H9 (cell line): ENCODE measurements around the gene KRT81. TPM values are rescaled to one million over a fixed set of nuclear protein-coding genes. Genes with fewer than 3 reads are reported as not detected.

Source experiments
- DNase-seq: peaks from one replicate; pipeline ENCODE4 v3.0.0-alpha.2; 2017
- H2AFZ ChIP-seq: one replicate; pipeline ENCODE4 v1.6.1; 2013; ENCODE audit warnings: mild to moderate bottlenecking, low read length, control low read depth, moderate library complexity
- H2AK5ac ChIP-seq: 2 replicates; pipeline ENCODE4 v1.6.1; 2013; ENCODE audit warnings: low read length, control low read depth, mixed read lengths; ENCODE audit not compliant: insufficient read length
- H2BK120ac ChIP-seq: one replicate; pipeline ENCODE4 v1.6.1; 2013; ENCODE audit warnings: low read depth, mild to moderate bottlenecking, low read length, control low read depth, inconsistent platforms; ENCODE audit not compliant: poor library complexity, severe bottlenecking
- H2BK12ac ChIP-seq: 2 replicates; pipeline ENCODE4 v1.6.1; 2013; ENCODE audit warnings: low read length, control low read depth, mixed read lengths, low read depth; ENCODE audit not compliant: insufficient read length
- H2BK15ac ChIP-seq: 2 replicates; pipeline ENCODE4 v1.6.1; 2013; ENCODE audit warnings: low read depth, low read length, control low read depth
- H2BK20ac ChIP-seq: one replicate; pipeline ENCODE4 v1.6.1; 2013; ENCODE audit warnings: low read depth, mild to moderate bottlenecking, low read length, control low read depth, inconsistent platforms; ENCODE audit not compliant: poor library complexity, severe bottlenecking
- H2BK5ac ChIP-seq: 2 replicates; pipeline ENCODE4 v1.6.1; 2013; ENCODE audit warnings: low read length, control low read depth, mixed read lengths; ENCODE audit not compliant: insufficient read length
- H3K14ac ChIP-seq: 2 replicates; pipeline ENCODE4 v1.6.1; 2013; ENCODE audit warnings: low read length, control low read depth; ENCODE audit not compliant: insufficient read depth
- H3K18ac ChIP-seq: 2 replicates; pipeline ENCODE4 v1.6.1; 2013; ENCODE audit warnings: low read depth, mild to moderate bottlenecking, mixed read lengths, low read length, control low read depth; ENCODE audit not compliant: insufficient read length
- H3K23ac ChIP-seq: 2 replicates; pipeline ENCODE4 v1.6.1; 2013; ENCODE audit warnings: low read length, control low read depth, mixed read lengths, low read depth; ENCODE audit not compliant: insufficient read length
- H3K23me2 ChIP-seq: 2 replicates; pipeline ENCODE4 v1.6.1; 2013; ENCODE audit warnings: low read depth, mild to moderate bottlenecking, mixed read lengths, low read length, control low read depth; ENCODE audit not compliant: insufficient read length, poor library complexity, severe bottlenecking
- H3K27ac ChIP-seq: 2 replicates; pipeline ENCODE4 v1.5.1; 2013; ENCODE audit warnings: low read length, control low read depth, mixed read lengths, low read depth; ENCODE audit not compliant: insufficient read length
- H3K27me3 ChIP-seq: 2 replicates; pipeline ENCODE4 v1.6.1; 2013; ENCODE audit warnings: low read length, control low read depth, inconsistent platforms; ENCODE audit not compliant: insufficient read depth
- H3K4ac ChIP-seq: 2 replicates; pipeline ENCODE4 v1.6.1; 2013; ENCODE audit warnings: low read depth, mild to moderate bottlenecking, control low read depth, inconsistent platforms, low read length, moderate library complexity
- H3K4me1 ChIP-seq: 2 replicates; pipeline ENCODE4 v1.6.1; 2013; ENCODE audit warnings: low read length, control low read depth, inconsistent platforms; ENCODE audit not compliant: insufficient read depth
- H3K4me2 ChIP-seq: 2 replicates; pipeline ENCODE4 v1.6.1; 2013; ENCODE audit warnings: low read length, control low read depth, mixed read lengths; ENCODE audit not compliant: insufficient read length, insufficient read depth
- H3K56ac ChIP-seq: 2 replicates; pipeline ENCODE4 v1.6.1; 2013; ENCODE audit warnings: low read depth, mild to moderate bottlenecking, mixed read lengths, low read length, control low read depth; ENCODE audit not compliant: insufficient read length
- H3K79me1 ChIP-seq: 2 replicates; pipeline ENCODE4 v1.6.1; 2013; ENCODE audit warnings: low read depth, mild to moderate bottlenecking, moderate library complexity, low read length, control low read depth, inconsistent platforms; ENCODE audit not compliant: insufficient read depth, poor library complexity, severe bottlenecking
- H3K79me2 ChIP-seq: 2 replicates; pipeline ENCODE4 v1.6.1; 2013; ENCODE audit warnings: low read length, control low read depth, inconsistent platforms; ENCODE audit not compliant: insufficient read depth
- H3K9ac ChIP-seq: 2 replicates; pipeline ENCODE4 v1.6.1; 2013; ENCODE audit warnings: low read length, control low read depth, mixed read lengths; ENCODE audit not compliant: insufficient read length; ENCODE audit errors: extremely low read depth
- H3K9me3 ChIP-seq: one replicate; pipeline ENCODE4 v1.6.1; 2013; ENCODE audit warnings: low read depth, low read length, inconsistent platforms; ENCODE audit not compliant: control insufficient read depth
- H3T11ph ChIP-seq: one replicate; pipeline ENCODE4 v1.6.1; 2013; ENCODE audit warnings: mild to moderate bottlenecking, low read length, control low read depth, inconsistent platforms
- H4K20me1 ChIP-seq: one replicate; pipeline ENCODE4 v1.6.1; 2013; ENCODE audit not compliant: control insufficient read depth, insufficient read length, insufficient read depth
- H4K5ac ChIP-seq: 2 replicates; pipeline ENCODE4 v1.6.1; 2013; ENCODE audit warnings: low read depth, mild to moderate bottlenecking, mixed read lengths, low read length, control low read depth; ENCODE audit not compliant: insufficient read length
- H4K8ac ChIP-seq: replicated peaks from 2 replicates; pipeline ENCODE4 v1.6.1; 2013; ENCODE audit warnings: low read length, control low read depth, mixed read lengths, low read depth; ENCODE audit not compliant: insufficient read length
- H4K91ac ChIP-seq: 2 replicates; pipeline ENCODE4 v1.6.1; 2013; ENCODE audit warnings: low read depth, mild to moderate bottlenecking, moderate library complexity, mixed read lengths, low read length, control low read depth; ENCODE audit not compliant: insufficient read length
- H3K27ac Mint-ChIP-seq, 3 experiments: 2 replicates in 2 of 3; 3 replicates in 1 of 3; pipeline ENCODE4 v1.8.0; 2020 to 2021; ENCODE audit warnings: mixed read lengths in 3 of 3, mild to moderate bottlenecking in 1 of 3, moderate library complexity in 1 of 3
- H3K27me3 Mint-ChIP-seq: 2 replicates; pipeline ENCODE4 v1.8.0; 2021; ENCODE audit warnings: low read depth, mild to moderate bottlenecking, moderate library complexity, mixed read lengths
- H3K36me3 Mint-ChIP-seq, 3 experiments: 2 replicates in 2 of 3; 3 replicates in 1 of 3; pipeline ENCODE4 v1.8.0; 2020 to 2021; ENCODE audit warnings: low read depth in 3 of 3, mixed read lengths in 3 of 3; ENCODE audit not compliant: insufficient read depth in 1 of 3
- H3K4me1 Mint-ChIP-seq, 2 experiments: 2 replicates each; pipeline ENCODE4 v1.8.0; 2020; ENCODE audit warnings: mixed read lengths in 2 of 2
- H3K4me3 Mint-ChIP-seq, 2 experiments: 2 replicates in 1 of 2; 3 replicates in 1 of 2; pipeline ENCODE4 v1.8.0; 2020 to 2021; ENCODE audit warnings: mild to moderate bottlenecking in 2 of 2, mixed read lengths in 2 of 2, moderate library complexity in 1 of 2
- H3K9me3 Mint-ChIP-seq, 2 experiments: 2 replicates in 1 of 2; 3 replicates in 1 of 2; pipeline ENCODE4 v1.8.0; 2020; ENCODE audit warnings: mild to moderate bottlenecking in 2 of 2, mixed read lengths in 2 of 2, moderate library complexity in 1 of 2
- WGBS: extraction: QIAGEN DNeasy Blood & Tissue Kit; methylation state at CpG from one replicate; pipeline ENCODE4 v1.1.7; 2013; ENCODE audit warnings: missing lambda C conversion rate, low lambda C conversion rate, mixed read lengths; ENCODE audit not compliant: insufficient read length; ENCODE audit errors: extremely low coverage; 5-methylcytosine and 5-hydroxymethylcytosine counted together
- total RNA-seq: library from RNA; stranded (reverse); gene quantifications from 2 replicates; pipeline ENCODE4 v1.2.1, GENCODE V29; 2021
- TF ChIP-seq, protein P1 (sequence below): fragments of 200-600 bp; sonication (generic); conservative IDR thresholded peaks from 3 replicates; pipeline ENCODE4 v1.8.0; 2021; ENCODE audit warnings: antibody characterized with exemption, mild to moderate bottlenecking

Gene KRT81
- total RNA-seq, 1 experiment from 2014 or later, result not detected

DNA sequence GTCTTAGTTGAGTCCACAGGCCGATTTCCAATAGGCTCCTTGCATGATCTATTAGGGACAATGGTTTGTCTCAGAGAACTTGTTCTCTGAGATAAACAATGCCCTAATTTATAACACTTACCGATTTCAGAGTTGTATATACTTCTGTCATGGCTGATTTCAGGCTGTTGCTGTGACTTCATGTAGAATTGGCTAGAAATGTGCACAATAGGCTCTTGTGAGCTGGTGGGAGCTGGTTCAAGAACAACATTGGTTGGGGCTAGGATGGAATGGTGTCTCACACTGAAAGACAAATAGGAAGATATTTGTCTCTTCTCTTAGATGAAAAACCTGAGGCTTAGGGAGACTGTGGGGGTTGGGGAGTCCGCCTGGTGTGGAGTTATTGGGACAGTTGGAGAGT, 23.6 kb downstream of the KRT81 start:
- Histone ChIP-seq H3K23me2 (no peaks in the 10 kb centered on the region), H3K4me2 (no peak overlapping the region), H3T11ph (no peak overlapping the region), H3K4me1 (no peaks in the 10 kb centered on the region), H3K9ac (no peak overlapping the region), H3K9me3 (no peaks in the 10 kb centered on the region), H4K20me1 (no peaks in the 10 kb centered on the region), H3K14ac (no peak overlapping the region), H2BK20ac (no peak overlapping the region), H3K18ac (no peak overlapping the region), H3K23ac (no peak overlapping the region), H2BK120ac (no peak overlapping the region), H3K79me2 (no peaks in the 10 kb centered on the region), H4K5ac (no peak overlapping the region), H3K27ac (no peak overlapping the region), H3K4ac (no peak overlapping the region), H3K56ac (no peak overlapping the region), H3K27me3 (no peaks in the 10 kb centered on the region; the same call in 1 of the 2 replicates), H4K8ac (no peak overlapping the region), H2BK12ac (no peak overlapping the region), H2AFZ (no peak overlapping the region), H3K79me1 (no peaks in the 10 kb centered on the region), H4K91ac (no peak overlapping the region), H2BK5ac (no peak overlapping the region), H2BK15ac (no peak overlapping the region), H2AK5ac (no peak overlapping the region)
- H3K27me3 Mint-ChIP-seq, result peaks cover 30% of the 10 kb centered on the region
- no peak overlapping the region; a peak in 1 of 7 replicates for H3K27ac Mint-ChIP-seq
- TF ChIP-seq, protein P1, sequence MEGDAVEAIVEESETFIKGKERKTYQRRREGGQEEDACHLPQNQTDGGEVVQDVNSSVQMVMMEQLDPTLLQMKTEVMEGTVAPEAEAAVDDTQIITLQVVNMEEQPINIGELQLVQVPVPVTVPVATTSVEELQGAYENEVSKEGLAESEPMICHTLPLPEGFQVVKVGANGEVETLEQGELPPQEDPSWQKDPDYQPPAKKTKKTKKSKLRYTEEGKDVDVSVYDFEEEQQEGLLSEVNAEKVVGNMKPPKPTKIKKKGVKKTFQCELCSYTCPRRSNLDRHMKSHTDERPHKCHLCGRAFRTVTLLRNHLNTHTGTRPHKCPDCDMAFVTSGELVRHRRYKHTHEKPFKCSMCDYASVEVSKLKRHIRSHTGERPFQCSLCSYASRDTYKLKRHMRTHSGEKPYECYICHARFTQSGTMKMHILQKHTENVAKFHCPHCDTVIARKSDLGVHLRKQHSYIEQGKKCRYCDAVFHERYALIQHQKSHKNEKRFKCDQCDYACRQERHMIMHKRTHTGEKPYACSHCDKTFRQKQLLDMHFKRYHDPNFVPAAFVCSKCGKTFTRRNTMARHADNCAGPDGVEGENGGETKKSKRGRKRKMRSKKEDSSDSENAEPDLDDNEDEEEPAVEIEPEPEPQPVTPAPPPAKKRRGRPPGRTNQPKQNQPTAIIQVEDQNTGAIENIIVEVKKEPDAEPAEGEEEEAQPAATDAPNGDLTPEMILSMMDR, result no peak
- no peak for DNase-seq
- peaks cover 2% of the 10 kb centered on the region in 2 experiments; a peak in 3 of 5 replicates for H3K9me3 Mint-ChIP-seq
- 0 out of 7 replicates have a peak, but pooled peaks cover 0 to under 1% (median 0%) of the 10 kb centered on the region in 3 experiments for H3K36me3 Mint-ChIP-seq
- no CpG with 5 or more reads among the region's 3 CpGs for WGBS
- H3K4me3 Mint-ChIP-seq, result no peak overlapping the region
- H3K4me1 Mint-ChIP-seq, result peaks cover 0 to 2% of the 10 kb centered on the region in 2 experiments
